BJ (cell line): ENCODE data around the gene PFN3. TPM values are rescaled to one million over a fixed set of nuclear protein-coding genes. Genes with fewer than 3 reads are reported as not detected.

ENCODE experiments used
- CTCF ChIA-PET: fragments of 350-600 bp; formaldehyde crosslinking; extraction: SDS; loops from one replicate; lab custom pipeline; 2021; ENCODE audit warnings: antibody characterized with exemption, inconsistent platforms; lab: Yijun Ruan, JAX
- POLR2A ChIA-PET: fragments of 300-600 bp; sonication (Branson Sonifier 250); formaldehyde crosslinking; extraction: SDS; loops from one replicate; lab custom pipeline; 2021; ENCODE audit warnings: antibody characterized with exemption; lab: Charles Lee
- DNase-seq: peaks from one replicate; pipeline ENCODE4 v3.0.0-alpha.2; 2011; ENCODE audit warnings: low read depth
- H3K27me3 ChIP-seq: 2 replicates; pipeline ENCODE4 v1.6.0; 2011; ENCODE audit warnings: low read length; ENCODE audit not compliant: control insufficient read depth, insufficient read depth
- H3K36me3 ChIP-seq: 2 replicates; pipeline ENCODE4 v1.5.1; 2011; ENCODE audit warnings: low read length; ENCODE audit not compliant: control insufficient read depth, insufficient read depth
- H3K4me3 ChIP-seq: 2 replicates; pipeline ENCODE4 v1.5.1; 2011; ENCODE audit warnings: low read depth, mild to moderate bottlenecking, control low read depth, low read length
- polyA plus RNA-seq: library from polyadenylated mRNA; depleted of rRNA; stranded (reverse); fragments of >200 nt; gene quantifications from 2 replicates; pipeline ENCODE4 v1.2.3, GENCODE V29; 2011
- TF ChIP-seq, protein P1 (sequence below): IDR thresholded peaks from 2 replicates; pipeline ENCODE4 v1.5.1; 2011; ENCODE audit warnings: low read depth, mild to moderate bottlenecking, control low read depth, inconsistent platforms, low read length, moderate library complexity; ENCODE audit not compliant: insufficient read depth

PFN3 gene
- polyA plus RNA-seq, 1 experiment, result not detected

- TF ChIP-seq, protein P1, sequence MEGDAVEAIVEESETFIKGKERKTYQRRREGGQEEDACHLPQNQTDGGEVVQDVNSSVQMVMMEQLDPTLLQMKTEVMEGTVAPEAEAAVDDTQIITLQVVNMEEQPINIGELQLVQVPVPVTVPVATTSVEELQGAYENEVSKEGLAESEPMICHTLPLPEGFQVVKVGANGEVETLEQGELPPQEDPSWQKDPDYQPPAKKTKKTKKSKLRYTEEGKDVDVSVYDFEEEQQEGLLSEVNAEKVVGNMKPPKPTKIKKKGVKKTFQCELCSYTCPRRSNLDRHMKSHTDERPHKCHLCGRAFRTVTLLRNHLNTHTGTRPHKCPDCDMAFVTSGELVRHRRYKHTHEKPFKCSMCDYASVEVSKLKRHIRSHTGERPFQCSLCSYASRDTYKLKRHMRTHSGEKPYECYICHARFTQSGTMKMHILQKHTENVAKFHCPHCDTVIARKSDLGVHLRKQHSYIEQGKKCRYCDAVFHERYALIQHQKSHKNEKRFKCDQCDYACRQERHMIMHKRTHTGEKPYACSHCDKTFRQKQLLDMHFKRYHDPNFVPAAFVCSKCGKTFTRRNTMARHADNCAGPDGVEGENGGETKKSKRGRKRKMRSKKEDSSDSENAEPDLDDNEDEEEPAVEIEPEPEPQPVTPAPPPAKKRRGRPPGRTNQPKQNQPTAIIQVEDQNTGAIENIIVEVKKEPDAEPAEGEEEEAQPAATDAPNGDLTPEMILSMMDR, result no peak
- POLR2A ChIA-PET, result no interaction called here
- no peak for DNase-seq
- peaks cover 5% of the 10 kb centered on the region for H3K27me3 ChIP-seq
- no peak within 1 kb of the TSS for H3K4me3 ChIP-seq
- H3K36me3 ChIP-seq, result no peaks in the 10 kb centered on the region
- CTCF ChIA-PET, result interaction anchor here (1.5 to 3.4 kb wide), 2 partner anchors 9 to 12 kb away, joined by 3 to 16 read pairs; no protein-coding TSS in a partner anchor
Measured at GRCh38 chr5:177357459-177358351, 42.8 kb downstream of the PFN3 start, which contains the start of gene RGS14. Gene RGS14 (plus strand): TSS chr5:177357924. CDS start chr5:177358025, 101 bp downstream.

DNA sequence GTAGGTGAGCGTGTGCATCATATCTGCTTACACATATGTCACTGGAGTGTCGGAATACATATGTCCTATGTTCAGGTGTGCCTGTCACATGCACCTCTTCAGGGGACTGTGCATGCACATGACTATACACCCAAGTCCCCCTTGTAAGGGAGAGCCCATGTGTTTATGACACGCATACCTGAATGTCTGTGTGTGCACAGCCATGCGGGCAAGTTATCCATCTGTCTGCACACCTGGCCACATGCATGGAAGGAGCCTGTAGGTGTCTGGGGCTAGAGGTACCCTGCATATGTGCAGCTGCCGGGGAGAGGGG is 43.4 kb downstream of the PFN3 start:
- no peak overlapping the region for H3K4me3 ChIP-seq
- ChIA-PET POLR2A (no interaction called here), CTCF (interaction anchor here (3.4 kb wide), 1 partner anchor 13 kb away, joined by 16 read pairs; no protein-coding TSS in a partner anchor)
- peaks cover 5% of the 10 kb centered on the region for H3K27me3 ChIP-seq
- no peaks in the 10 kb centered on the region for H3K36me3 ChIP-seq
- TF ChIP-seq, protein P1, result no peak
- no peak for DNase-seq

GRCh38 chr5:177356746-177357145 is 43.7 kb downstream of the PFN3 start:
- ChIA-PET CTCF (interaction anchor here (3.4 kb wide), 1 partner anchor 13 kb away, joined by 16 read pairs; no protein-coding TSS in a partner anchor), POLR2A (interaction anchor here (0.6 kb wide), 1 partner anchor 637 kb away, joined by 12 read pairs; no protein-coding TSS in a partner anchor)
- H3K36me3 ChIP-seq, result no peaks in the 10 kb centered on the region
- DNase-seq, result no peak
- TF ChIP-seq, protein P1, result no peak
- peaks cover 5% of the 10 kb centered on the region for H3K27me3 ChIP-seq
- H3K4me3 ChIP-seq, result no peak overlapping the region

DNA sequence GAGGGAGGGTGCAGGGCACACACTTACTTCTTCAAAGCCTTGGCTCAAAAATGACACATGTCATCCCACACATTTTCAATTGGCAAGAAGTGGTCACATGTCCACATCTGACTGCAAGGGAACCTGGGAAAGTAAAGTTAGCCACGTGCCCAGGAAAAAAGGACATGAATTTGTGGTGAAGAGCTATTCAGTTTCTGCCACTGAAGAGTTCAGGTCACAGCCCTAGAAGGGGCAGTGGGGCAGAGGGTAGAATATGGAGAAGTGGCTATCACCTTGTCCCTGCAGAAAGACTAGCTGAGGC is 44.6 kb downstream of the PFN3 start:
- DNase-seq, result no peak
- ChIA-PET POLR2A (no interaction called here), CTCF (interaction anchor here (1.0 to 3.4 kb wide), 4 partner anchors 14 to 145 kb away, joined by 3 to 16 read pairs (median 3); no protein-coding TSS in a partner anchor)
- no peaks in the 10 kb centered on the region for H3K36me3 ChIP-seq
- TF ChIP-seq, protein P1, result no peak
- H3K27me3 ChIP-seq, result peaks cover 5% of the 10 kb centered on the region
- H3K4me3 ChIP-seq, result no peak overlapping the region

DNA sequence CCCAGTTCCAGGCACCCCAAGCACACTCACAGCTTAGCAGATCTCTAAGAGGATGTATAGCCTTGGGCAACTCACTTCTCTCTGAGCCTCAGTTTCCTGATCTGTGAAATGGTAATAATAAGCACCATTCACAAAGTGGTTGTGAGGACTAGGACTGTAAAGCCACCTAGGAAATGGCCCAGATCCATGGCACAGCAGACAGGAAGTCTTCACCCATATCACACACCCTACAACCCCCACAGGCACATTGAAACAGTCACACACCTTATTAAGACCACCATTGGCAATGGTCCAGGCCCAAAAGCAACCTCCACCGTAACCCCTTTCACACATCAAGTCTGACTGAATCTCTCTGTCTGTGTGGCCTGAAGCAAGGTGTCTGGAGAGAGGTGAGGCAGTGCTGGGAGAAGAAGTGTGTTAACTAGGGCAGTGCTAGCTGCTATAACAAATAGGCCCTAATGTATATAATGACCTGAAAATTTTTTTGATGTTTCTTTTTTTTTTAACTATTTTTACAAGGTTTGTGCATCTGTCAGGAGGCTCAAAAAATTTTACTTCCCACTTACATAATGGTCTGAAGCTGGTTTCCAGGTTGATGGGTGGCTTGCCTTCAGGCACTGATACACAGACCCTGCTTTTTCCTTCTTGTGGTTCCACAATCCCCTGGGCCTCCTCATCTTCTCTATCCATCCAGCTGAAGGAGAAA is 45.1 kb downstream of the PFN3 start:
- Histone ChIP-seq H3K27me3 (peaks cover 5% of the 10 kb centered on the region), H3K36me3 (no peaks in the 10 kb centered on the region), H3K4me3 (no peak overlapping the region)
- DNase-seq, result no peak
- TF ChIP-seq, protein P1, result no peak
- CTCF ChIA-PET, result interaction anchor here (1.0 to 1.3 kb wide), 4 partner anchors 35 to 145 kb away, joined by 3 to 5 read pairs (median 3); no protein-coding TSS in a partner anchor
- POLR2A ChIA-PET, result no interaction called here
